Hematopoietic multipotent progenitor cell treated with erythropoietin and hydrocortisone succinate and interleukin-3 and kit ligand, for 17 days (in vitro differentiated cells): ENCODE data around the gene CNTFR.

Source experiments
- DNase-seq: peaks from one replicate; pipeline ENCODE4 v3.0.0-alpha.2; 2015; ENCODE audit warnings: low spot score

Gene CNTFR

GRCh38 chr9:34507556-34507955, 82.0 kb downstream of the CNTFR start:
- DNase-seq, result no peak

GRCh38 chr9:34506623-34507022, 82.9 kb downstream of the CNTFR start:
- no peak for DNase-seq

- no peak for DNase-seq
These were observed 84.0 kb downstream of the CNTFR start for GRCh38 chr9:34505370-34506120.

- no peak for DNase-seq
These were observed 86.1 kb downstream of the CNTFR start for GRCh38 chr9:34503406-34503805.

- DNase-seq, result no peak
These were observed 86.6 kb downstream of the CNTFR start for GRCh38 chr9:34502891-34503290.

- DNase-seq, result no peak
These were observed 87.1 kb downstream of the CNTFR start for GRCh38 chr9:34502471-34502870.

- no peak for DNase-seq
These were observed 87.6 kb downstream of the CNTFR start for GRCh38 chr9:34501889-34502425.
